Endothelial cell of umbilical vein (primary cell): ENCODE measurements around the gene ABLIM2. TPM values are rescaled to one million over a fixed set of nuclear protein-coding genes. Genes with fewer than 3 reads are reported as not detected.

Source experiments
- BruUV-seq: library from RNA; stranded (reverse); fragments of 400-500 nt; replicated peaks from 2 replicates; lab custom pipeline; 2021; lab: Mats Ljungman, UMichigan
- CTCF ChIA-PET: fragments of 300-600, 350-600 bp; sonication (Branson Sonifier 250); formaldehyde crosslinking; loops from one replicate; lab custom pipeline; 2021; ENCODE audit warnings: antibody characterized with exemption, inconsistent platforms; lab: Charles Lee
- POLR2A ChIA-PET: fragments of 300-600, 350-600 bp; sonication (Branson Sonifier 250); formaldehyde crosslinking; loops from one replicate; lab custom pipeline; 2021; ENCODE audit warnings: antibody characterized with exemption, inconsistent platforms; lab: Charles Lee
- DNase-seq: peaks from one replicate; pipeline ENCODE4 v3.0.0-alpha.2; 2011; ENCODE audit warnings: low read depth, low spot score
- FAIRE-seq: peaks from 2 replicates; lab custom pipeline; 2011; peaks lifted over from hg19 to GRCh38; lab: Jason Lieb, UNC
- H2AFZ ChIP-seq: 2 replicates; pipeline ENCODE4 v1.6.0; 2012; ENCODE audit warnings: low read depth, low read length, control low read depth, inconsistent platforms
- H3K27ac ChIP-seq: 2 replicates; pipeline ENCODE4 v1.5.1; 2011; ENCODE audit warnings: low read depth, mild to moderate bottlenecking, control low read depth, low read length, moderate library complexity; ENCODE audit not compliant: insufficient read depth
- H3K27me3 ChIP-seq, 2 experiments: 2 replicates each; pipeline versions ENCODE4 v1.6.0 to v1.6.1; 2011; ENCODE audit warnings: low read length in 2 of 2, mixed read lengths in 1 of 2; ENCODE audit not compliant: control insufficient read depth in 2 of 2, insufficient read depth in 2 of 2
- H3K36me3 ChIP-seq, 2 experiments: 2 replicates in 1 of 2; 3 replicates in 1 of 2; pipeline ENCODE4 v1.5.1; 2011; ENCODE audit warnings: low read length in 2 of 2, mild to moderate bottlenecking in 1 of 2, moderate library complexity in 1 of 2; ENCODE audit not compliant: control insufficient read depth in 2 of 2, insufficient read depth in 2 of 2; ENCODE audit errors: extremely low read depth in 1 of 2
- H3K4me1 ChIP-seq: 3 replicates; pipeline ENCODE4 v1.5.1; 2011; ENCODE audit warnings: mild to moderate bottlenecking, low read length; ENCODE audit not compliant: control insufficient read depth, insufficient read depth; ENCODE audit errors: extremely low read depth
- H3K4me2 ChIP-seq: 2 replicates; pipeline ENCODE4 v1.6.1; 2011; ENCODE audit warnings: low read length, control low read depth, mixed read lengths; ENCODE audit not compliant: insufficient read depth
- H3K4me3 ChIP-seq, 3 experiments: fragments of 200-600 bp in 1 of 3; sonication (generic), shearing (Covaris generic) in 1 of 3; replicated peaks in 1 of 3; 2 replicates each; pipeline ENCODE4 v1.5.1; 2011 to 2016; ENCODE audit warnings: control low read depth in 3 of 3, low read length in 3 of 3, mild to moderate bottlenecking in 2 of 3, inconsistent platforms in 1 of 3, low read depth in 1 of 3, moderate library complexity in 1 of 3; ENCODE audit not compliant: insufficient read depth in 1 of 3
- H3K79me2 ChIP-seq: 2 replicates; pipeline ENCODE4 v1.6.0; 2012; ENCODE audit warnings: low read length, inconsistent platforms; ENCODE audit not compliant: control insufficient read depth, insufficient read depth
- H3K9ac ChIP-seq: replicated peaks from 2 replicates; pipeline ENCODE3; 2011; ENCODE audit warnings: low read length, control low read depth; ENCODE audit not compliant: insufficient read depth; ENCODE audit errors: extremely low read depth
- H3K9me1 ChIP-seq: replicated peaks from 3 replicates; pipeline ENCODE4 v1.6.0; 2011; ENCODE audit warnings: mild to moderate bottlenecking, low read length; ENCODE audit not compliant: control insufficient read depth, insufficient read depth; ENCODE audit errors: extremely low read depth
- H3K9me3 ChIP-seq: replicated peaks from 2 replicates; pipeline ENCODE4 v1.5.1; 2012; ENCODE audit warnings: low read length, inconsistent platforms; ENCODE audit not compliant: control insufficient read depth, insufficient read depth
- H4K20me1 ChIP-seq: replicated peaks from 2 replicates; pipeline ENCODE3; 2011; ENCODE audit warnings: mild to moderate bottlenecking, low read length; ENCODE audit not compliant: control insufficient read depth, insufficient read depth; ENCODE audit errors: extremely low read depth
- EZH2 ChIP-seq: IDR thresholded peaks from 2 replicates; pipeline ENCODE4 v1.6.1; 2012; ENCODE audit warnings: borderline replicate concordance, low read depth, mild to moderate bottlenecking, moderate library complexity, low read length, inconsistent platforms; ENCODE audit not compliant: severe bottlenecking
- FOS ChIP-seq: IDR thresholded peaks from 2 replicates; pipeline ENCODE4 v1.6.1; 2011; ENCODE audit warnings: mild to moderate bottlenecking, low read length, moderate library complexity, borderline replicate concordance; ENCODE audit not compliant: insufficient read depth
- GATA2 ChIP-seq: IDR thresholded peaks from 2 replicates; pipeline ENCODE4 v1.7.0; 2011; ENCODE audit warnings: low read depth, mild to moderate bottlenecking, moderate library complexity, mixed read lengths, low read length; ENCODE audit not compliant: insufficient read length, insufficient read depth
- JUN ChIP-seq: IDR thresholded peaks from 2 replicates; pipeline ENCODE4 v1.6.1; 2011; ENCODE audit warnings: borderline replicate concordance, low read depth; ENCODE audit not compliant: insufficient read length, insufficient read depth
- MYC ChIP-seq: IDR thresholded peaks from one replicate; pipeline ENCODE4 v1.6.1; 2011; ENCODE audit warnings: mild to moderate bottlenecking, low read depth, low read length
- POLR2A ChIP-seq: IDR thresholded peaks from 2 replicates; pipeline ENCODE4 v1.6.1; 2012; ENCODE audit warnings: low read depth, mild to moderate bottlenecking, control low read depth, low read length
- POLR2AphosphoS5 ChIP-seq: IDR thresholded peaks from 2 replicates; pipeline ENCODE4 v1.6.1; 2012; ENCODE audit warnings: low read depth, mild to moderate bottlenecking, control low read depth, low read length, moderate library complexity; ENCODE audit not compliant: insufficient read depth
- dilution Hi-C: fragments of 300-500 bp; cut with MboI; formaldehyde crosslinking; loops from one replicate; pipeline ENCODE4 v1.15.0; 2019; ENCODE audit warnings: low sequenced_read_pairs; ENCODE audit not compliant: extremely low pct_ligation_motif_present
- intact Hi-C: fragments of 100-400 bp; cut with micrococcal nuclease; formaldehyde crosslinking; loops from one replicate; pipeline ENCODE4 v1.10.0; 2022
- polyA plus RNA-seq, 4 experiments: library from polyadenylated mRNA; depleted of rRNA in 3 of 4; stranded (reverse) in 3 of 4; unstranded in 1 of 4; fragments of >200 nt; gene quantifications; 2 replicates each; pipeline versions ENCODE4 v1.2.1 to v1.2.3, GENCODE V29; 2011 to 2012; ENCODE audit warnings: missing spikeins in 1 of 4
- total RNA-seq: library from RNA; stranded (reverse); gene quantifications from 2 replicates; pipeline ENCODE4 v1.2.3, GENCODE V29; 2021
- TF ChIP-seq, protein P1 (sequence below), 2 donors: IDR thresholded peaks; 1 replicate in 1 of 2; 2 replicates in 1 of 2; pipeline ENCODE4 v1.5.1; 2011; ENCODE audit warnings: low read length in 2 of 2, mild to moderate bottlenecking in 2 of 2, moderate library complexity in 2 of 2, control low read depth in 1 of 2, inconsistent platforms in 1 of 2, low read depth in 1 of 2; ENCODE audit not compliant: insufficient read depth in 1 of 2; ENCODE audit errors: extremely low read depth in 1 of 2
- TF ChIP-seq, protein P2 (sequence below): IDR thresholded peaks from 2 replicates; pipeline ENCODE4 v1.6.1; 2011; ENCODE audit not compliant: insufficient read depth, insufficient read length

Gene ABLIM2
- total and polyA plus RNA-seq, 2 donors (not counting 3 experiments of a cell fraction or from before 2014, with no cell fraction given), result 0.28 to 0.66 TPM

DNA sequence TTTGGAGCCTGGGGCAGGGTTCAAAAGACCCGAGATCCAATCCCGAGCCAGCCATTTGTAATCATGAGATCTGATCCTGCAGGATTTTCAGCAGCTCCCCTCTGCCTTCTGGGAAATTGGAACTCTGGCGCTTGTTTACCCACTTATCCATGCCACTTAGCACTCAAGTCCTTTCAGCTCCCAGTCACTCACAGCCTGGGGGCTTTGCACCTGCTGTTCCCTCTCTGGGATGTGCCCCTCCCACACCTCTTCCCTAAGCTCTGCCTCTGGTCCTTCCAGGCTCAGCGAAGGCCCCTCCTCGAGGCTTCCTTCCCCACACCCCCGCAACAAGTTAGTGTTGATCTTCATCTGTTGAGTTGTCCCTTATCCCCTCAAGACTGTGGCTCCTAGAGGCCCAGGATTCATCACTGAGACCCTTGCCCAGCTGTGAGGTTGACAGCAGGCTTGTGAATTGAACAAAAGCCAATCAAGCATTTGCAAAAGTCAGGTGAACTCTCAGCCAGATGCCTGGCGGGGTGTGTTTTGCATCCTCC, 119.8 kb downstream of the ABLIM2 start:
- no peaks in the 10 kb centered on the region for H4K20me1 ChIP-seq
- DNase-seq (no peak), FAIRE-seq (no peak)
- ChIA-PET POLR2A (no interaction called here), CTCF (no interaction called here)
- H3K27ac ChIP-seq, result no peak overlapping the region
- H3K79me2 ChIP-seq, result no peaks in the 10 kb centered on the region
- intact Hi-C loops, result loop anchor here (10.0 kb wide), 1 partner anchor 56 kb away; no protein-coding TSS in a partner anchor
- H3K9ac ChIP-seq, result no peak overlapping the region
- dilution Hi-C loops, result no loop called here
- H3K4me3 ChIP-seq, result no peak overlapping the region
- no peak for TF ChIP-seq FOS
- TF ChIP-seq JUN, result no peak
- no peak for TF ChIP-seq POLR2AphosphoS5
- TF ChIP-seq EZH2, result no peak
- no peak for TF ChIP-seq MYC
- no peak for TF ChIP-seq GATA2
- TF ChIP-seq, protein P1, sequence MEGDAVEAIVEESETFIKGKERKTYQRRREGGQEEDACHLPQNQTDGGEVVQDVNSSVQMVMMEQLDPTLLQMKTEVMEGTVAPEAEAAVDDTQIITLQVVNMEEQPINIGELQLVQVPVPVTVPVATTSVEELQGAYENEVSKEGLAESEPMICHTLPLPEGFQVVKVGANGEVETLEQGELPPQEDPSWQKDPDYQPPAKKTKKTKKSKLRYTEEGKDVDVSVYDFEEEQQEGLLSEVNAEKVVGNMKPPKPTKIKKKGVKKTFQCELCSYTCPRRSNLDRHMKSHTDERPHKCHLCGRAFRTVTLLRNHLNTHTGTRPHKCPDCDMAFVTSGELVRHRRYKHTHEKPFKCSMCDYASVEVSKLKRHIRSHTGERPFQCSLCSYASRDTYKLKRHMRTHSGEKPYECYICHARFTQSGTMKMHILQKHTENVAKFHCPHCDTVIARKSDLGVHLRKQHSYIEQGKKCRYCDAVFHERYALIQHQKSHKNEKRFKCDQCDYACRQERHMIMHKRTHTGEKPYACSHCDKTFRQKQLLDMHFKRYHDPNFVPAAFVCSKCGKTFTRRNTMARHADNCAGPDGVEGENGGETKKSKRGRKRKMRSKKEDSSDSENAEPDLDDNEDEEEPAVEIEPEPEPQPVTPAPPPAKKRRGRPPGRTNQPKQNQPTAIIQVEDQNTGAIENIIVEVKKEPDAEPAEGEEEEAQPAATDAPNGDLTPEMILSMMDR (IDR thresholded peaks at IDR 0.05; ENCODE audit: extremely low read depth in 1 of 2, insufficient read depth in 1 of 2, low read depth in 1 of 2, low read length in 2 of 2), result no peak
- no peak for TF ChIP-seq POLR2A
- TF ChIP-seq, protein P2, sequence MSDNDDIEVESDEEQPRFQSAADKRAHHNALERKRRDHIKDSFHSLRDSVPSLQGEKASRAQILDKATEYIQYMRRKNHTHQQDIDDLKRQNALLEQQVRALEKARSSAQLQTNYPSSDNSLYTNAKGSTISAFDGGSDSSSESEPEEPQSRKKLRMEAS, result no peak
- H3K9me3 ChIP-seq, result no peaks in the 10 kb centered on the region
- peaks cover 0 to 11% of the 10 kb centered on the region in 2 experiments for H3K27me3 ChIP-seq
- H2AFZ ChIP-seq, result no peak overlapping the region
- H3K4me2 ChIP-seq, result no peak overlapping the region
- H3K36me3 ChIP-seq, result no peaks in the 10 kb centered on the region
- H3K4me1 ChIP-seq, result peaks cover 3% of the 10 kb centered on the region
- BruUV-seq, result no TSS peak
- H3K9me1 ChIP-seq, result no peaks in the 10 kb centered on the region
